GM23338 (cell line): ENCODE measurements around the gene OTUB2. TPM values are rescaled to one million over a fixed set of nuclear protein-coding genes. Genes with fewer than 3 reads are reported as not detected.

Experiments used
- ATAC-seq: fragments of 200-7000 bp; cut with Tn5 transposase; 3 replicates; pipeline ENCODE4 v1.9.1; 2020
- DNase-seq: peaks from one replicate; pipeline ENCODE4 v3.0.0-alpha.2; 2015; ENCODE audit warnings: low spot score
- H2AFZ ChIP-seq: fragments of 200-600 bp; sonication (generic); 2 replicates; pipeline ENCODE4 v1.8.0; 2016; ENCODE audit warnings: antibody characterized with exemption, mild to moderate bottlenecking, moderate library complexity
- H3F3A ChIP-seq: fragments of 200-600 bp; sonication (generic); replicated peaks from 2 replicates; pipeline ENCODE4 v1.8.0; 2017; ENCODE audit warnings: antibody characterized with exemption, mixed run types, low read depth
- H3K27ac ChIP-seq: fragments of 200-600 bp; sonication (generic); 2 replicates; pipeline ENCODE4 v1.6.1; 2016; ENCODE audit warnings: low read depth
- H3K27me3 ChIP-seq: fragments of 200-600 bp; sonication (generic); 2 replicates; pipeline ENCODE4 v1.8.0; 2016; ENCODE audit warnings: mild to moderate bottlenecking, mixed run types, moderate library complexity; ENCODE audit not compliant: insufficient read depth
- H3K36me3 ChIP-seq: fragments of 200-600 bp; sonication (generic); 2 replicates; pipeline ENCODE4 v1.8.0; 2016; ENCODE audit warnings: mild to moderate bottlenecking; ENCODE audit not compliant: insufficient read depth
- H3K4me1 ChIP-seq: fragments of 200-600 bp; sonication (generic); 2 replicates; pipeline ENCODE4 v1.8.0; 2016; ENCODE audit warnings: mild to moderate bottlenecking, moderate library complexity; ENCODE audit not compliant: insufficient read depth
- H3K4me2 ChIP-seq: fragments of 200-600 bp; sonication (generic); 2 replicates; pipeline ENCODE4 v1.7.1; 2017; ENCODE audit warnings: mixed run types
- H3K4me3 ChIP-seq: fragments of 200-600 bp; sonication (generic); 2 replicates; pipeline ENCODE4 v1.6.1; 2016; ENCODE audit warnings: mixed run types
- H3K79me2 ChIP-seq: fragments of 200-600 bp; sonication (generic); replicated peaks from 2 replicates; pipeline ENCODE4 v1.8.0; 2017; ENCODE audit warnings: mild to moderate bottlenecking; ENCODE audit not compliant: insufficient read depth
- H3K9me2 ChIP-seq: fragments of 200-600 bp; sonication (generic); 2 replicates; pipeline ENCODE4 v1.8.0; 2017; ENCODE audit not compliant: insufficient read depth
- H4K20me1 ChIP-seq: fragments of 200-600 bp; sonication (generic); replicated peaks from 2 replicates; pipeline ENCODE4 v1.8.0; 2017; ENCODE audit warnings: mild to moderate bottlenecking; ENCODE audit not compliant: insufficient read depth
- H3K27ac Mint-ChIP-seq: 2 replicates; pipeline ENCODE4 v1.8.0; 2020; ENCODE audit warnings: inconsistent platforms, mild to moderate bottlenecking, moderate library complexity, mixed read lengths
- H3K27me3 Mint-ChIP-seq: 3 replicates; pipeline ENCODE4 v1.8.0; 2022; ENCODE audit warnings: low read depth, mild to moderate bottlenecking, moderate library complexity, mixed read lengths, inconsistent platforms; ENCODE audit not compliant: insufficient read depth, poor library complexity
- H3K36me3 Mint-ChIP-seq: 3 replicates; pipeline ENCODE4 v1.8.0; 2021; ENCODE audit warnings: low read depth, mild to moderate bottlenecking, inconsistent platforms, moderate library complexity, mixed read lengths
- H3K4me1 Mint-ChIP-seq: 3 replicates; pipeline ENCODE4 v1.8.0; 2020; ENCODE audit warnings: mild to moderate bottlenecking, inconsistent platforms, mixed read lengths
- H3K4me3 Mint-ChIP-seq: 3 replicates; pipeline ENCODE4 v1.8.0; 2021; ENCODE audit warnings: moderate library complexity, mild to moderate bottlenecking, inconsistent platforms, mixed read lengths
- H3K9me3 Mint-ChIP-seq: 3 replicates; pipeline ENCODE4 v1.8.0; 2020; ENCODE audit warnings: moderate library complexity, mild to moderate bottlenecking, inconsistent platforms, mixed read lengths
- CREB1 ChIP-seq: fragments of 250-450 bp; sonication (Bioruptor Pico); IDR thresholded peaks from 2 replicates; pipeline ENCODE4 v1.5.0; 2020; ENCODE audit warnings: low read depth, mild to moderate bottlenecking, moderate library complexity
- EZH2 ChIP-seq: fragments of 200-600 bp; sonication (generic); IDR thresholded peaks from one replicate; pipeline ENCODE4 v1.8.0; 2017; ENCODE audit warnings: antibody characterized with exemption, mild to moderate bottlenecking, low read depth; ENCODE audit not compliant: unreplicated experiment
- EZH2phosphoT487 ChIP-seq: fragments of 200-600 bp; sonication (generic); IDR thresholded peaks from one replicate; pipeline ENCODE4 v1.8.1; 2018; ENCODE audit warnings: antibody characterized with exemption; ENCODE audit not compliant: unreplicated experiment
- JUNB ChIP-seq: IDR thresholded peaks from one replicate; pipeline ENCODE4 v1.6.1; 2016; ENCODE audit warnings: antibody characterized with exemption; ENCODE audit not compliant: unreplicated experiment
- POLR2AphosphoS5 ChIP-seq: IDR thresholded peaks from 2 replicates; pipeline ENCODE4 v1.6.1; 2016; ENCODE audit warnings: antibody characterized with exemption, low read depth
- STAT1 ChIP-seq: IDR thresholded peaks from one replicate; pipeline ENCODE4 v1.6.1; 2016; ENCODE audit warnings: antibody characterized with exemption; ENCODE audit not compliant: unreplicated experiment
- ZNF114 ChIP-seq: fragments of 250-450 bp; sonication (Bioruptor Pico); IDR thresholded peaks from 2 replicates; pipeline ENCODE4 v1.5.0; 2020; ENCODE audit warnings: mild to moderate bottlenecking, moderate library complexity
- ZNF331 ChIP-seq: fragments of 250-450 bp; sonication (Bioruptor Pico); IDR thresholded peaks from 2 replicates; pipeline ENCODE4 v1.5.0; 2020; ENCODE audit warnings: low read depth, mild to moderate bottlenecking, moderate library complexity
- polyA plus RNA-seq: library from polyadenylated mRNA; unstranded; fragments of >200 nt; fragmentation: Nextera tagmentation; extraction: Ambion mirVana; gene quantifications from 2 replicates; pipeline ENCODE4 v1.2.1, GENCODE V29; 2016
- total RNA-seq: library from RNA; depleted of rRNA; stranded (reverse); fragments of >200 nt; shearing (Covaris generic); gene quantifications from 2 replicates; pipeline ENCODE4 v1.2.3, GENCODE V29; 2014
- TF ChIP-seq, protein P1 (sequence below), 2 experiments: fragments of 200-600 bp in 1 of 2; sonication (generic) in 1 of 2; conservative IDR thresholded peaks; 2 replicates each; pipeline versions ENCODE4 v1.5.1 to v1.6.1; 2016 to 2017; ENCODE audit warnings: antibody characterized with exemption in 2 of 2, low read depth in 2 of 2, mild to moderate bottlenecking in 2 of 2, moderate library complexity in 1 of 2
- TF ChIP-seq, protein P2 (sequence below): fragments of 250-450 bp; sonication (Bioruptor Pico); IDR thresholded peaks from 2 replicates; pipeline ENCODE4 v1.5.0; 2020; ENCODE audit warnings: mild to moderate bottlenecking, moderate library complexity
- TF ChIP-seq, protein P3 (sequence below): IDR thresholded peaks from 2 replicates; pipeline ENCODE4 v1.6.1; 2016; ENCODE audit warnings: antibody characterized with exemption

Gene OTUB2
- total and polyA plus RNA-seq, 2 experiments from 2014 or later, result 2.1 to 4.1 TPM

DNA sequence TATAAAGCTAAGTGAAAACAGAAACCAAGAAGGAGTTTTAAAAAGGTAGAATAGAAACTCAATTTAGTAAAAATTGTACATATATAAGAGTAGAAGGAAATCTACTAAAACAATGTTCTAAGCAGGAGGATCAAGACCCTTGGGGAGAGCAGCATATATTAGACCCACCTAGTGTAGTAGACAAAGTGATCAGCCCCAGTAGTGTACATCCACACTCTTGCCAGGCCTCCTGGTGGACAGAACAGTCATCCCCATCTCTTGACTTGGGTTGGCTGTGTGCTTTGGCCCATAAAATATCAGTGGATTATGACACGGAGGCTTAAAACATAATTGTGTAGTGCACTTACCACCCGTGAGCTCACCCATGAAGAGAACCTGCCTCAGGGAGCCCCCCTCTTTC lies 10.9 kb upstream of the OTUB2 start (continued):
- no peak for TF ChIP-seq EZH2
- TF ChIP-seq POLR2AphosphoS5, result no peak
- TF ChIP-seq, protein P1, sequence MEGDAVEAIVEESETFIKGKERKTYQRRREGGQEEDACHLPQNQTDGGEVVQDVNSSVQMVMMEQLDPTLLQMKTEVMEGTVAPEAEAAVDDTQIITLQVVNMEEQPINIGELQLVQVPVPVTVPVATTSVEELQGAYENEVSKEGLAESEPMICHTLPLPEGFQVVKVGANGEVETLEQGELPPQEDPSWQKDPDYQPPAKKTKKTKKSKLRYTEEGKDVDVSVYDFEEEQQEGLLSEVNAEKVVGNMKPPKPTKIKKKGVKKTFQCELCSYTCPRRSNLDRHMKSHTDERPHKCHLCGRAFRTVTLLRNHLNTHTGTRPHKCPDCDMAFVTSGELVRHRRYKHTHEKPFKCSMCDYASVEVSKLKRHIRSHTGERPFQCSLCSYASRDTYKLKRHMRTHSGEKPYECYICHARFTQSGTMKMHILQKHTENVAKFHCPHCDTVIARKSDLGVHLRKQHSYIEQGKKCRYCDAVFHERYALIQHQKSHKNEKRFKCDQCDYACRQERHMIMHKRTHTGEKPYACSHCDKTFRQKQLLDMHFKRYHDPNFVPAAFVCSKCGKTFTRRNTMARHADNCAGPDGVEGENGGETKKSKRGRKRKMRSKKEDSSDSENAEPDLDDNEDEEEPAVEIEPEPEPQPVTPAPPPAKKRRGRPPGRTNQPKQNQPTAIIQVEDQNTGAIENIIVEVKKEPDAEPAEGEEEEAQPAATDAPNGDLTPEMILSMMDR (conservative IDR thresholded peaks at IDR 0.05; ENCODE audit: low read depth in 2 of 2), result no peak

DNA sequence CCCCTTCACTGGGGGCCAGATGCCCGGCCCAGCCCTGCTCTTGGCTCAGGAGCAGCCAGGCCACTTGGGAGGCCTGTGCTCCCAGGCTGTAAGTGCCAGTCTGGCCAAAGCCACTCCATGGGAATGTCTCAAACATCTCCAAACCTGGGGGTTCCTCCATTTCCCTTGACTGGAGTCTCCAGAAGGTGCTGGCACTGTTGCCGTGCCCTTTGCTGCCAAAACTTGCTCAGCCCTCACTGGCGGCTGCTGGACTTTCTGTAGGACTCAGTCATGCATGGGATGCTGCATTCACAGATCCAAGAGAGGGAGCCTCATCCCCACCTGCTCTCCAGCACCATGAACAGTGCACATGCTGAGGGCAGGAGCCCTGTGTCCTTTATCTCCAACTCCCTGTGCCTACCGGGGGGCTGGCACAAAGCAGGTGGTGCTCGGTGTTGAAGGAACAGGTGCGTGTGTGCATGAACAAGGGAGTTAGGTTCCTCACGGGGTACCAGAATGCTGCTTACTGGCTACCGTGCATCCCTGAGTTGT lies 9.6 kb upstream of the OTUB2 start:
- peaks cover 4% of the 10 kb centered on the region for H3K27me3 Mint-ChIP-seq
- Histone ChIP-seq H3K9me2 (no peaks in the 10 kb centered on the region), H2AFZ (no peak overlapping the region), H3K36me3 (no peaks in the 10 kb centered on the region), H4K20me1 (no peaks in the 10 kb centered on the region), H3F3A (no peaks in the 10 kb centered on the region), H3K79me2 (no peaks in the 10 kb centered on the region), H3K4me1 (no peaks in the 10 kb centered on the region), H3K27ac (no peak overlapping the region), H3K27me3 (no peaks in the 10 kb centered on the region), H3K4me2 (no peak overlapping the region), H3K4me3 (no peak overlapping the region)
- H3K36me3 Mint-ChIP-seq, result no peaks in the 10 kb centered on the region
- peaks cover 10% of the 10 kb centered on the region for H3K4me1 Mint-ChIP-seq
- ATAC-seq (no peak), DNase-seq (no peak)
- H3K4me3 Mint-ChIP-seq, result no peak overlapping the region
- no peak overlapping the region for H3K27ac Mint-ChIP-seq
- no peaks in the 10 kb centered on the region; the same call in 2 of the 3 replicates for H3K9me3 Mint-ChIP-seq
- TF ChIP-seq ZNF331 (CRISPR knock-in tag) (no peak), STAT1 (no peak), CREB1 (CRISPR knock-in tag) (no peak), EZH2phosphoT487 (no peak), ZNF114 (CRISPR knock-in tag) (no peak), POLR2AphosphoS5 (no peak), JUNB (no peak), EZH2 (no peak)
- TF ChIP-seq, protein P2, sequence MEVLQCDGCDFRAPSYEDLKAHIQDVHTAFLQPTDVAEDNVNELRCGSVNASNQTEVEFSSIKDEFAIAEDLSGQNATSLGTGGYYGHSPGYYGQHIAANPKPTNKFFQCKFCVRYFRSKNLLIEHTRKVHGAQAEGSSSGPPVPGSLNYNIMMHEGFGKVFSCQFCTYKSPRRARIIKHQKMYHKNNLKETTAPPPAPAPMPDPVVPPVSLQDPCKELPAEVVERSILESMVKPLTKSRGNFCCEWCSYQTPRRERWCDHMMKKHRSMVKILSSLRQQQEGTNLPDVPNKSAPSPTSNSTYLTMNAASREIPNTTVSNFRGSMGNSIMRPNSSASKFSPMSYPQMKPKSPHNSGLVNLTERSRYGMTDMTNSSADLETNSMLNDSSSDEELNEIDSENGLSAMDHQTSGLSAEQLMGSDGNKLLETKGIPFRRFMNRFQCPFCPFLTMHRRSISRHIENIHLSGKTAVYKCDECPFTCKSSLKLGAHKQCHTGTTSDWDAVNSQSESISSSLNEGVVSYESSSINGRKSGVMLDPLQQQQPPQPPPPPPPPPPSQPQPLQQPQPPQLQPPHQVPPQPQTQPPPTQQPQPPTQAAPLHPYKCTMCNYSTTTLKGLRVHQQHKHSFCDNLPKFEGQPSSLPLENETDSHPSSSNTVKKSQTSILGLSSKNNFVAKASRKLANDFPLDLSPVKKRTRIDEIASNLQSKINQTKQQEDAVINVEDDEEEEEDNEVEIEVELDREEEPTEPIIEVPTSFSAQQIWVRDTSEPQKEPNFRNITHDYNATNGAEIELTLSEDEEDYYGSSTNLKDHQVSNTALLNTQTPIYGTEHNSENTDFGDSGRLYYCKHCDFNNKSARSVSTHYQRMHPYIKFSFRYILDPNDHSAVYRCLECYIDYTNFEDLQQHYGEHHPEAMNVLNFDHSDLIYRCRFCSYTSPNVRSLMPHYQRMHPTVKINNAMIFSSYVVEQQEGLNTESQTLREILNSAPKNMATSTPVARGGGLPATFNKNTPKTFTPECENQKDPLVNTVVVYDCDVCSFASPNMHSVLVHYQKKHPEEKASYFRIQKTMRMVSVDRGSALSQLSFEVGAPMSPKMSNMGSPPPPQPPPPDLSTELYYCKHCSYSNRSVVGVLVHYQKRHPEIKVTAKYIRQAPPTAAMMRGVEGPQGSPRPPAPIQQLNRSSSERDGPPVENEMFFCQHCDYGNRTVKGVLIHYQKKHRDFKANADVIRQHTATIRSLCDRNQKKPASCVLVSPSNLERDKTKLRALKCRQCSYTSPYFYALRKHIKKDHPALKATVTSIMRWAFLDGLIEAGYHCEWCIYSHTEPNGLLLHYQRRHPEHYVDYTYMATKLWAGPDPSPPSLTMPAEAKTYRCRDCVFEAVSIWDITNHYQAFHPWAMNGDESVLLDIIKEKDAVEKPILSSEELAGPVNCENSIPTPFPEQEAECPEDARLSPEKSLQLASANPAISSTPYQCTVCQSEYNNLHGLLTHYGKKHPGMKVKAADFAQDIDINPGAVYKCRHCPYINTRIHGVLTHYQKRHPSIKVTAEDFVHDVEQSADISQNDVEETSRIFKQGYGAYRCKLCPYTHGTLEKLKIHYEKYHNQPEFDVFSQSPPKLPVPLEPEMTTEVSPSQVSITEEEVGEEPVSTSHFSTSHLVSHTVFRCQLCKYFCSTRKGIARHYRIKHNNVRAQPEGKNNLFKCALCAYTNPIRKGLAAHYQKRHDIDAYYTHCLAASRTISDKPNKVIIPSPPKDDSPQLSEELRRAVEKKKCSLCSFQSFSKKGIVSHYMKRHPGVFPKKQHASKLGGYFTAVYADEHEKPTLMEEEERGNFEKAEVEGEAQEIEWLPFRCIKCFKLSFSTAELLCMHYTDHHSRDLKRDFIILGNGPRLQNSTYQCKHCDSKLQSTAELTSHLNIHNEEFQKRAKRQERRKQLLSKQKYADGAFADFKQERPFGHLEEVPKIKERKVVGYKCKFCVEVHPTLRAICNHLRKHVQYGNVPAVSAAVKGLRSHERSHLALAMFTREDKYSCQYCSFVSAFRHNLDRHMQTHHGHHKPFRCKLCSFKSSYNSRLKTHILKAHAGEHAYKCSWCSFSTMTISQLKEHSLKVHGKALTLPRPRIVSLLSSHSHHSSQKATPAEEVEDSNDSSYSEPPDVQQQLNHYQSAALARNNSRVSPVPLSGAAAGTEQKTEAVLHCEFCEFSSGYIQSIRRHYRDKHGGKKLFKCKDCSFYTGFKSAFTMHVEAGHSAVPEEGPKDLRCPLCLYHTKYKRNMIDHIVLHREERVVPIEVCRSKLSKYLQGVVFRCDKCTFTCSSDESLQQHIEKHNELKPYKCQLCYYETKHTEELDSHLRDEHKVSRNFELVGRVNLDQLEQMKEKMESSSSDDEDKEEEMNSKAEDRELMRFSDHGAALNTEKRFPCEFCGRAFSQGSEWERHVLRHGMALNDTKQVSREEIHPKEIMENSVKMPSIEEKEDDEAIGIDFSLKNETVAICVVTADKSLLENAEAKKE, result no peak
- TF ChIP-seq, protein P1 (conservative IDR thresholded peaks at IDR 0.05; ENCODE audit: low read depth in 2 of 2), result no peak
- TF ChIP-seq, protein P3, sequence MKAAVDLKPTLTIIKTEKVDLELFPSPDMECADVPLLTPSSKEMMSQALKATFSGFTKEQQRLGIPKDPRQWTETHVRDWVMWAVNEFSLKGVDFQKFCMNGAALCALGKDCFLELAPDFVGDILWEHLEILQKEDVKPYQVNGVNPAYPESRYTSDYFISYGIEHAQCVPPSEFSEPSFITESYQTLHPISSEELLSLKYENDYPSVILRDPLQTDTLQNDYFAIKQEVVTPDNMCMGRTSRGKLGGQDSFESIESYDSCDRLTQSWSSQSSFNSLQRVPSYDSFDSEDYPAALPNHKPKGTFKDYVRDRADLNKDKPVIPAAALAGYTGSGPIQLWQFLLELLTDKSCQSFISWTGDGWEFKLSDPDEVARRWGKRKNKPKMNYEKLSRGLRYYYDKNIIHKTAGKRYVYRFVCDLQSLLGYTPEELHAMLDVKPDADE, result no peak
